Osteoblast (primary cell): Measurements from ENCODE around the gene GPR179. TPM values are rescaled to one million over a fixed set of nuclear protein-coding genes. Genes with fewer than 3 reads are reported as not detected.
A peak's percentile ranks its signal among the peaks of the same experiment; 100 is the strongest.

Source experiments
- DNase-seq: peaks from one replicate; pipeline ENCODE4 v3.0.0; 2011; ENCODE audit warnings: low spot score, mixed read lengths; ENCODE audit not compliant: insufficient read length; ENCODE audit errors: missing footprints
- H2AFZ ChIP-seq: 2 replicates; pipeline ENCODE4 v1.6.0; 2011; ENCODE audit warnings: mild to moderate bottlenecking, low read length
- H3K27ac ChIP-seq: 2 replicates; pipeline ENCODE4 v1.5.1; 2011; ENCODE audit warnings: mild to moderate bottlenecking, low read depth, low read length, moderate library complexity
- H3K27me3 ChIP-seq: 2 replicates; pipeline ENCODE4 v1.6.0; 2012; ENCODE audit warnings: mild to moderate bottlenecking, control low read depth, inconsistent platforms, low read length, moderate library complexity; ENCODE audit not compliant: insufficient read depth
- H3K36me3 ChIP-seq: 2 replicates; pipeline ENCODE4 v1.5.1; 2011; ENCODE audit warnings: mild to moderate bottlenecking, low read length, control low read depth, moderate library complexity; ENCODE audit not compliant: insufficient read depth
- H3K4me1 ChIP-seq: 2 replicates; pipeline ENCODE4 v1.5.1; 2011; ENCODE audit warnings: mild to moderate bottlenecking, low read length, control low read depth, moderate library complexity; ENCODE audit not compliant: insufficient read depth
- H3K4me2 ChIP-seq: 2 replicates; pipeline ENCODE4 v1.6.0; 2011; ENCODE audit warnings: mild to moderate bottlenecking, low read length; ENCODE audit not compliant: insufficient read depth
- H3K4me3 ChIP-seq: fragments of 200-600 bp; sonication (generic); 3 replicates; pipeline ENCODE4 v1.5.1; 2012; ENCODE audit warnings: mild to moderate bottlenecking, low read length, inconsistent platforms; ENCODE audit not compliant: insufficient read depth
- H3K79me2 ChIP-seq: 2 replicates; pipeline ENCODE4 v1.6.0; 2012; ENCODE audit warnings: mild to moderate bottlenecking, low read length, control low read depth, inconsistent platforms; ENCODE audit not compliant: insufficient read depth
- H3K9me3 ChIP-seq: 2 replicates; pipeline ENCODE4 v1.5.1; 2011; ENCODE audit warnings: low read depth, low read length, control low read depth
- H4K20me1 ChIP-seq: 2 replicates; pipeline ENCODE4 v1.6.0; 2012; ENCODE audit warnings: mild to moderate bottlenecking, low read length, control low read depth; ENCODE audit not compliant: insufficient read depth
- CTCF ChIP-seq: IDR thresholded peaks from 2 replicates; pipeline ENCODE4 v1.5.1; 2011; ENCODE audit warnings: mild to moderate bottlenecking, low read depth, low read length, moderate library complexity; ENCODE audit errors: extremely low read depth
- total RNA-seq: library from RNA; depleted of rRNA; stranded (reverse); fragments of >200 nt; gene quantifications from 2 replicates; pipeline ENCODE4 v1.2.3, GENCODE V29; 2012

The GPR179 gene
- total RNA-seq, 1 donor: not detected

GRCh38 chr17:38349097-38349730, 5.5 kb upstream of the GPR179 start:
- peak; percentile 95 for DNase-seq
- Histone ChIP-seq H3K4me2 (no peak overlapping the region), H3K9me3 (no peaks in the 10 kb centered on the region), H3K79me2 (peaks cover 21% of the 10 kb centered on the region), H3K4me1 (peaks cover 16% of the 10 kb centered on the region), H3K4me3 (no peak overlapping the region), H3K27ac (no peak overlapping the region), H2AFZ (no peak overlapping the region), H4K20me1 (peaks cover 13% of the 10 kb centered on the region), H3K27me3 (no peaks in the 10 kb centered on the region), H3K36me3 (no peaks in the 10 kb centered on the region)
- TF ChIP-seq CTCF: peak; percentile 98

GRCh38 chr17:38345743-38346142, 2.0 kb upstream of the GPR179 start:
- no peak overlapping the region for H3K27ac ChIP-seq
- H3K4me2 ChIP-seq: no peak overlapping the region
- H3K27me3 ChIP-seq: no peaks in the 10 kb centered on the region
- H2AFZ ChIP-seq: no peak overlapping the region
- H3K4me1 ChIP-seq: no peaks in the 10 kb centered on the region
- TF ChIP-seq CTCF: no peak
- H3K9me3 ChIP-seq: no peaks in the 10 kb centered on the region
- H4K20me1 ChIP-seq: no peaks in the 10 kb centered on the region
- H3K4me3 ChIP-seq: no peak overlapping the region
- H3K36me3 ChIP-seq: no peaks in the 10 kb centered on the region
- H3K79me2 ChIP-seq: no peaks in the 10 kb centered on the region
- DNase-seq: no peak

- no peak overlapping the region for H3K4me3 ChIP-seq
- H2AFZ ChIP-seq: no peak overlapping the region
- H3K4me1 ChIP-seq: no peaks in the 10 kb centered on the region
- H3K9me3 ChIP-seq: no peaks in the 10 kb centered on the region
- H4K20me1 ChIP-seq: no peaks in the 10 kb centered on the region
- H3K4me2 ChIP-seq: no peak overlapping the region
- no peak for TF ChIP-seq CTCF
- no peaks in the 10 kb centered on the region for H3K27me3 ChIP-seq
- no peaks in the 10 kb centered on the region for H3K79me2 ChIP-seq
- no peak overlapping the region for H3K27ac ChIP-seq
- H3K36me3 ChIP-seq: no peaks in the 10 kb centered on the region
- no peak for DNase-seq
These were observed 627 bp upstream of the GPR179 start for GRCh38 chr17:38344420-38344745.

GRCh38 chr17:38342886-38343607, 709 bp downstream of the GPR179 start:
- H3K36me3 ChIP-seq: no peaks in the 10 kb centered on the region
- no peaks in the 10 kb centered on the region for H3K4me1 ChIP-seq
- H3K4me3 ChIP-seq: no peak overlapping the region
- no peak overlapping the region for H2AFZ ChIP-seq
- H3K27ac ChIP-seq: no peak overlapping the region
- no peak overlapping the region for H3K4me2 ChIP-seq
- H3K9me3 ChIP-seq: no peaks in the 10 kb centered on the region
- H4K20me1 ChIP-seq: no peaks in the 10 kb centered on the region
- no peak for DNase-seq
- TF ChIP-seq CTCF: no peak
- H3K27me3 ChIP-seq: peaks cover 6% of the 10 kb centered on the region
- no peaks in the 10 kb centered on the region for H3K79me2 ChIP-seq
